GM13976 (cell line): ENCODE results near the gene FAM229B.

ENCODE experiments used
- DNase-seq: peaks from one replicate; pipeline ENCODE4 v3.0.0; 2012; ENCODE audit warnings: low spot score
- CTCF ChIP-seq: IDR thresholded peaks from 2 replicates; pipeline ENCODE4 v1.5.1; 2012; ENCODE audit warnings: borderline replicate concordance, mild to moderate bottlenecking; ENCODE audit not compliant: insufficient read depth; ENCODE audit errors: extremely low read depth, missing control alignments, control extremely low read depth
- in situ Hi-C: fragments of 300-500 bp; cut with MboI; formaldehyde crosslinking; loops from one replicate; pipeline ENCODE4 v1.12.0; 2022; ENCODE audit warnings: low sequenced_read_pairs, mixed read lengths, inconsistent platforms; ENCODE audit not compliant: unreplicated experiment

FAM229B gene

GRCh38 chr6:112114577-112115223 lies 27.3 kb downstream of the FAM229B start:
- TF ChIP-seq CTCF: no peak
- DNase-seq: no peak
- in situ Hi-C loops: no loop called here

GRCh38 chr6:112116221-112116620 lies 28.8 kb downstream of the FAM229B start:
- DNase-seq: no peak
- TF ChIP-seq CTCF: no peak
- in situ Hi-C loops: no loop called here

GRCh38 chr6:112117554-112117953 lies 30.2 kb downstream of the FAM229B start:
- no peak for DNase-seq
- TF ChIP-seq CTCF: no peak
- in situ Hi-C loops: no loop called here

- DNase-seq: no peak
- in situ Hi-C loops: no loop called here
- no peak for TF ChIP-seq CTCF
Measured at GRCh38 chr6:112118034-112118433, 30.6 kb downstream of the FAM229B start.

GRCh38 chr6:112122756-112123155 lies 35.4 kb downstream of the FAM229B start:
- in situ Hi-C loops: no loop called here
- no peak for DNase-seq
- TF ChIP-seq CTCF: no peak

GRCh38 chr6:112123982-112124381 lies 36.6 kb downstream of the FAM229B start:
- no peak for DNase-seq
- no peak for TF ChIP-seq CTCF
- in situ Hi-C loops: no loop called here

- in situ Hi-C loops: no loop called here
- DNase-seq: no peak
- no peak for TF ChIP-seq CTCF
Measured at GRCh38 chr6:112128208-112128607, 40.8 kb downstream of the FAM229B start.
